Measurements from ENCODE around the gene ROCK2. TPM values are rescaled to one million over a fixed set of nuclear protein-coding genes. Genes with fewer than 3 reads are reported as not detected.

The ROCK2 gene
- total and polyA plus RNA-seq, 2 of the 13 experiments (the other 11 are each of a cell fraction or from before 2014, with no cell fraction given), result 38.1 to 119 TPM

DNA sequence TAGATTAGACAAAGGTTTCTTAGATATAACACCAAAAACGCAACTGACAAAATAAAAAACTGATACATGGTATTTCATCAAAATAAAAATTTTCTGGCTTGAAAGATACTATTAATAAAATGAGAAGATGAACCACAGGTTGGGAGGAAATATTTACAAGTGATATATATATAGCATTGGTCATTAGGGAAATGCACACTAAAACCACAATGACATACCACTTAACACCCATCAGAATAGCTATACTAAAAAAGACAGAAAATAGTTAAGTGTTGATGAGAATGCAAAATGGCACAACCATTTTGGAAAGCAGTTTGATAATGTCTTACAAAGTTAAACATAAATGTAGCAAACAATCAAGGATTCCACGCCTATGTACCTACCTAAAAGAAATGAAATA lies 105.3 kb downstream of the ROCK2 start:
- ATAC-seq (no peak), DNase-seq (ENCODE audit: low spot score) (no peak), FAIRE-seq (no peak)
- Histone ChIP-seq H3K79me2 (ENCODE audit: insufficient read depth, low read length) (peaks cover 96% of the 10 kb centered on the region), H3K4me3 (replicated peaks in 1 of 3; ENCODE audit: insufficient read depth in 1 of 3, low read depth in 2 of 3, low read length in 3 of 3) (no peak overlapping the region), H3K36me3 (replicated peaks in 1 of 2; ENCODE audit: control insufficient read depth in 1 of 2, insufficient read depth in 2 of 2, low read length in 2 of 2) (peaks cover 15 to 72% of the 10 kb centered on the region in 2 experiments), H4K20me1 (ENCODE audit: insufficient read depth, low read length) (peaks cover 70% of the 10 kb centered on the region), H3K27ac (ENCODE audit: extremely low read length, insufficient read depth, low read length) (no peak overlapping the region), H3K4me1 (ENCODE audit: insufficient read depth, low read length) (peaks cover 32% of the 10 kb centered on the region), H3K27me3 (ENCODE audit: control insufficient read depth in 1 of 2, insufficient read depth in 2 of 2, low read length in 2 of 2) (no peaks in the 10 kb centered on the region), H3K4me2 (ENCODE audit: low read depth, low read length) (no peak overlapping the region), H3K9ac (ENCODE audit: insufficient read depth, low read depth, low read length) (no peak overlapping the region), H3K9me3 (ENCODE audit: low read length) (no peaks in the 10 kb centered on the region), H2AFZ (ENCODE audit: low read length) (no peak overlapping the region)
- TF ChIP-seq ZNF720 (CRISPR knock-in tag; IDR thresholded peaks at IDR 0.05), result no peak
- no peak for TF ChIP-seq USF2 (IDR thresholded peaks at IDR 0.05; ENCODE audit: low read depth, low read length)
- TF ChIP-seq USF2 (CRISPR knock-in tag; IDR thresholded peaks at IDR 0.05; ENCODE audit: borderline replicate concordance), result no peak
- no TSS peak for BruUV-seq (replicated peaks)
- ChIA-PET CTCF (ENCODE audit: low intra/inter-chr PET ratio, low total read pairs) (no interaction called here), POLR2A (no interaction called here)
- WGBS (ENCODE audit: low lambda C conversion rate), result 95% methylated on average over 2 of the region's 2 CpGs
- intact Hi-C loops (cut with micrococcal nuclease; ENCODE audit: unreplicated experiment), result no loop called here
- in situ Hi-C loops (cut with HindIII; ENCODE audit: extremely low pct_ligation_motif_present, low pct_unique_long_range_greater_than_20kb), result loop anchor here (5.0 kb wide), 1 partner anchor 168 kb away; no protein-coding TSS in a partner anchor

- peaks cover 95% of the 10 kb centered on the region for H3K79me2 ChIP-seq (ENCODE audit: insufficient read depth, low read length)
- H3K27ac ChIP-seq (ENCODE audit: extremely low read length, insufficient read depth, low read length), result no peak overlapping the region
- TF ChIP-seq CCDC6 (CRISPR knock-in tag; IDR thresholded peaks at IDR 0.05), result no peak
- no peak for TF ChIP-seq KMT2B (CRISPR knock-in tag; IDR thresholded peaks at IDR 0.05)
- TF ChIP-seq ETS1 (CRISPR knock-in tag; IDR thresholded peaks at IDR 0.05), result no peak
- TF ChIP-seq NBN (conservative IDR thresholded peaks at IDR 0.05), result no peak
- TF ChIP-seq HMG20A (CRISPR knock-in tag; IDR thresholded peaks at IDR 0.05; ENCODE audit: borderline replicate concordance), result no peak
- TF ChIP-seq ZNF598 (CRISPR knock-in tag; IDR thresholded peaks at IDR 0.05; ENCODE audit: borderline replicate concordance), result no peak
- no peak for TF ChIP-seq REXO4 (CRISPR knock-in tag; IDR thresholded peaks at IDR 0.05; ENCODE audit: borderline replicate concordance)
- no peak for TF ChIP-seq IRX3 (CRISPR knock-in tag; IDR thresholded peaks at IDR 0.05; ENCODE audit: borderline replicate concordance, low read depth)
- no peak for TF ChIP-seq RXRA (CRISPR knock-in tag; IDR thresholded peaks at IDR 0.05)
- no peak for TF ChIP-seq ZFX (CRISPR knock-in tag; IDR thresholded peaks at IDR 0.05; ENCODE audit: low read depth)
- DNase-seq (ENCODE audit: low spot score), result no peak
- ChIA-PET POLR2A (no interaction called here), CTCF (ENCODE audit: low intra/inter-chr PET ratio, low total read pairs) (no interaction called here)
- H2AFZ ChIP-seq (ENCODE audit: low read length), result no peak overlapping the region
- intact Hi-C loops (cut with micrococcal nuclease; ENCODE audit: unreplicated experiment) (no loop called here), in situ Hi-C loops (cut with HindIII; ENCODE audit: extremely low pct_ligation_motif_present, low pct_unique_long_range_greater_than_20kb) (loop anchor here (5.0 kb wide), 1 partner anchor 170 kb away; no protein-coding TSS in a partner anchor)
- H3K4me3 ChIP-seq (replicated peaks in 1 of 3; ENCODE audit: insufficient read depth in 1 of 3, low read depth in 2 of 3, low read length in 3 of 3), result no peak overlapping the region
- 94% methylated on average over 2 of the region's 2 CpGs for WGBS (ENCODE audit: low lambda C conversion rate)
- H3K4me1 ChIP-seq (ENCODE audit: insufficient read depth, low read length), result peaks cover 11% of the 10 kb centered on the region; the same call in 1 of the 2 replicates
- H3K4me2 ChIP-seq (ENCODE audit: low read depth, low read length), result no peak overlapping the region
- no peak overlapping the region for H3K9ac ChIP-seq (ENCODE audit: insufficient read depth, low read depth, low read length)
- no peaks in the 10 kb centered on the region for H3K27me3 ChIP-seq (ENCODE audit: control insufficient read depth in 1 of 2, insufficient read depth in 2 of 2, low read length in 2 of 2)
- peaks cover 14 to 72% of the 10 kb centered on the region in 2 experiments for H3K36me3 ChIP-seq (replicated peaks in 1 of 2; ENCODE audit: control insufficient read depth in 1 of 2, insufficient read depth in 2 of 2, low read length in 2 of 2)
- peaks cover 64% of the 10 kb centered on the region for H4K20me1 ChIP-seq (ENCODE audit: insufficient read depth, low read length)
- FAIRE-seq, result no peak
- no peak for ATAC-seq
- BruUV-seq (replicated peaks), result no TSS peak
- no peaks in the 10 kb centered on the region for H3K9me3 ChIP-seq (ENCODE audit: low read length)
These were observed 107.3 kb downstream of the ROCK2 start for GRCh38 chr2:11237122-11237521.

All from HepG2 (cell line).